CD14-positive monocyte (primary cell): ENCODE data around the gene CEP112. TPM values are rescaled to one million over a fixed set of nuclear protein-coding genes. Genes with fewer than 3 reads are reported as not detected.
"Not testable (repeated sequence)": the region's sequence is repeated elsewhere in the genome, so short reads cannot be mapped to it uniquely, and the experiment has no call there.

ENCODE experiments used
- DNase-seq, 3 donors: peaks; one replicate each; pipeline ENCODE4 v3.0.0-alpha.2; 2011 to 2022
- H2AFZ ChIP-seq: 2 replicates; pipeline ENCODE4 v1.6.0; 2012; ENCODE audit warnings: mild to moderate bottlenecking, low read depth, low read length, inconsistent platforms; ENCODE audit not compliant: insufficient read depth, poor library complexity, severe bottlenecking
- H3K27ac ChIP-seq, 2 donors: 1 replicate in 1 of 2; 2 replicates in 1 of 2; pipeline ENCODE4 v1.5.1; 2012 to 2013; ENCODE audit warnings: low read length in 2 of 2, control low read depth in 1 of 2, inconsistent platforms in 1 of 2, low read depth in 1 of 2, mild to moderate bottlenecking in 1 of 2
- H3K27me3 ChIP-seq, 2 donors: one replicate each; pipeline versions ENCODE4 v1.6.0 to v1.6.1; 2011 to 2013; ENCODE audit warnings: low read length in 2 of 2; ENCODE audit not compliant: control insufficient read depth in 2 of 2, insufficient read depth in 2 of 2
- H3K36me3 ChIP-seq, 2 donors: replicated peaks in 1 of 2; 1 replicate in 1 of 2; 2 replicates in 1 of 2; pipeline versions ENCODE4 v1.5.1 to v1.6.1; 2012 to 2013; ENCODE audit warnings: low read length in 2 of 2, control low read depth in 1 of 2, inconsistent platforms in 1 of 2, mild to moderate bottlenecking in 1 of 2; ENCODE audit not compliant: insufficient read depth in 2 of 2, control insufficient read depth in 1 of 2
- H3K4me1 ChIP-seq, 2 donors: 1 replicate in 1 of 2; 2 replicates in 1 of 2; pipeline versions ENCODE4 v1.5.1 to v1.6.1; 2012 to 2013; ENCODE audit warnings: low read length in 2 of 2, control low read depth in 1 of 2, inconsistent platforms in 1 of 2, mild to moderate bottlenecking in 1 of 2, moderate library complexity in 1 of 2; ENCODE audit not compliant: insufficient read depth in 2 of 2, control insufficient read depth in 1 of 2
- H3K4me2 ChIP-seq: replicated peaks from 2 replicates; pipeline ENCODE3; 2012; ENCODE audit warnings: low read length, moderate library complexity, mild to moderate bottlenecking; ENCODE audit not compliant: poor library complexity, severe bottlenecking; ENCODE audit errors: extremely low read depth
- H3K4me3 ChIP-seq, 3 experiments: fragments of 200-600 bp in 1 of 3; sonication (generic) in 1 of 3; replicated peaks in 1 of 3; 1 replicate in 2 of 3; 2 replicates in 1 of 3; pipeline ENCODE4 v1.5.1; 2011 to 2013; ENCODE audit warnings: low read length in 3 of 3, mild to moderate bottlenecking in 3 of 3, control low read depth in 2 of 3, low read depth in 2 of 3, inconsistent platforms in 1 of 3, moderate library complexity in 1 of 3
- H3K79me2 ChIP-seq: 2 replicates; pipeline ENCODE4 v1.6.0; 2012; ENCODE audit warnings: mild to moderate bottlenecking, control low read depth, inconsistent platforms, low read length, moderate library complexity; ENCODE audit not compliant: insufficient read depth
- H3K9ac ChIP-seq: 2 replicates; pipeline ENCODE4 v1.6.0; 2017; ENCODE audit warnings: low read length, mild to moderate bottlenecking; ENCODE audit not compliant: insufficient read depth, poor library complexity, severe bottlenecking
- H3K9me3 ChIP-seq, 2 donors: replicated peaks in 1 of 2; 1 replicate in 1 of 2; 2 replicates in 1 of 2; pipeline versions ENCODE4 v1.5.1 to v1.6.1; 2012 to 2013; ENCODE audit warnings: low read length in 2 of 2, control low read depth in 1 of 2; ENCODE audit not compliant: control insufficient read depth in 1 of 2, insufficient read depth in 1 of 2
- H4K20me1 ChIP-seq: 2 replicates; pipeline ENCODE4 v1.6.0; 2012; ENCODE audit warnings: mild to moderate bottlenecking, low read length, control low read depth, moderate library complexity; ENCODE audit not compliant: insufficient read depth
- H3K27ac Mint-ChIP-seq, 7 donors: one replicate each; pipeline ENCODE4 v1.8.0; 2020; ENCODE audit warnings: mild to moderate bottlenecking in 7 of 7, mixed read lengths in 7 of 7, moderate library complexity in 6 of 7, inconsistent platforms in 2 of 7
- H3K27me3 Mint-ChIP-seq, 3 donors: one replicate each; pipeline ENCODE4 v1.8.0; 2021 to 2022; ENCODE audit warnings: low read depth in 3 of 3, mild to moderate bottlenecking in 3 of 3, mixed read lengths in 3 of 3, moderate library complexity in 3 of 3, inconsistent platforms in 1 of 3
- H3K36me3 Mint-ChIP-seq, 2 donors: one replicate each; pipeline ENCODE4 v1.8.0; 2020; ENCODE audit warnings: mixed read lengths in 2 of 2, inconsistent platforms in 1 of 2, mild to moderate bottlenecking in 1 of 2
- H3K4me1 Mint-ChIP-seq: one replicate; pipeline ENCODE4 v1.8.0; 2020; ENCODE audit warnings: mild to moderate bottlenecking, mixed read lengths
- H3K4me3 Mint-ChIP-seq, 2 donors: one replicate each; pipeline ENCODE4 v1.8.0; 2020; ENCODE audit warnings: mild to moderate bottlenecking in 2 of 2, mixed read lengths in 2 of 2, moderate library complexity in 1 of 2
- H3K9me3 Mint-ChIP-seq, 7 donors: one replicate each; pipeline ENCODE4 v1.8.0; 2020 to 2022; ENCODE audit warnings: mixed read lengths in 7 of 7, mild to moderate bottlenecking in 6 of 7, moderate library complexity in 6 of 7, inconsistent platforms in 2 of 7
- CTCF ChIP-seq: fragments of 200-600 bp; IDR thresholded peaks from one replicate; pipeline ENCODE4 v1.8.0; 2022; ENCODE audit warnings: antibody characterized with exemption, mild to moderate bottlenecking
- WGBS: methylation state at CpG from one replicate; pipeline ENCODE4 v1.1.5; 2013; ENCODE audit warnings: missing lambda C conversion rate; ENCODE audit not compliant: insufficient coverage; 5-methylcytosine and 5-hydroxymethylcytosine counted together
- intact Hi-C, 2 donors: fragments of 100-400 bp; cut with micrococcal nuclease; formaldehyde crosslinking; loops; one replicate each; pipeline versions ENCODE4 v1.15.0 to v1.15.1; 2023
- polyA plus RNA-seq, 3 donors: library from polyadenylated mRNA; depleted of rRNA in 1 of 3; unstranded in 2 of 3; stranded (reverse) in 1 of 3; fragments of 300-500 nt in 2 of 3; fragments of >200 nt in 1 of 3; fragmentation: Illumina TruSeq in 2 of 3; gene quantifications; 1 replicate in 2 of 3; 2 replicates in 1 of 3; pipeline ENCODE4 v1.2.3, GENCODE V29; 2012 to 2021

The CEP112 gene
- polyA plus RNA-seq, 3 donors: 0.10 TPM; not detected in 2

GRCh38 chr17:65683428-65683827 lies 508.5 kb downstream of the CEP112 start:
- no peaks in the 10 kb centered on the region for H3K27me3 ChIP-seq
- H3K4me2 ChIP-seq: no peak overlapping the region
- WGBS: 98% methylated on average over 7 of the region's 7 CpGs
- H3K9ac ChIP-seq: no peak overlapping the region
- no peak overlapping the region for H3K4me3 ChIP-seq
- H3K79me2 ChIP-seq: no peaks in the 10 kb centered on the region
- no peak for TF ChIP-seq CTCF
- no peaks in the 10 kb centered on the region for H4K20me1 ChIP-seq
- intact Hi-C loops: no loop called here
- H3K36me3 ChIP-seq: no peaks in the 10 kb centered on the region
- DNase-seq: no peak
- Mint-ChIP-seq H3K36me3 (no peaks in the 10 kb centered on the region), H3K9me3 (peaks cover 5 to 17% (median 8%) of the 10 kb centered on the region in 7 donors), H3K4me1 (no peaks in the 10 kb centered on the region), H3K27me3 (peaks cover 0 to 6% (median 2%) of the 10 kb centered on the region in 3 donors), H3K27ac (no peak overlapping the region), H3K4me3 (no peak overlapping the region)
- H3K27ac ChIP-seq: no peak overlapping the region
- H2AFZ ChIP-seq: no peak overlapping the region
- H3K4me1 ChIP-seq: no peaks in the 10 kb centered on the region
- peaks cover 0 to 3% of the 10 kb centered on the region in 2 donors for H3K9me3 ChIP-seq

- H3K27ac Mint-ChIP-seq, H3K27ac ChIP-seq, H3K36me3 ChIP-seq, H3K27me3 ChIP-seq, DNase-seq, H4K20me1 ChIP-seq, H3K4me1 Mint-ChIP-seq, H3K9ac ChIP-seq, intact Hi-C loops, H3K9me3 ChIP-seq, H2AFZ ChIP-seq, H3K79me2 ChIP-seq, H3K4me2 ChIP-seq, H3K4me3 ChIP-seq, H3K4me3 Mint-ChIP-seq, H3K36me3 Mint-ChIP-seq, H3K27me3 Mint-ChIP-seq, H3K4me1 ChIP-seq: not testable (repeated sequence)
- H3K9me3 Mint-ChIP-seq: peaks cover 6 to 17% (median 8%) of the 10 kb centered on the region in 7 donors
- 100% methylated on average over 1 of the region's 5 CpGs for whole genome bisulfite sequencing
Measured at GRCh38 chr17:65681763-65682162, 510.2 kb downstream of the CEP112 start.
